GM18511 (cell line): ENCODE measurements around the gene PEX10.

Source experiments
- ATAC-seq: cut with Tn5 transposase; IDR thresholded peaks from one replicate; pipeline ENCODE4 v1.9.1; 2021; ENCODE audit warnings: mild to moderate bottlenecking, moderate library complexity; ENCODE audit not compliant: unreplicated experiment

The PEX10 gene

GRCh38 chr1:2376261-2376741, 36.1 kb downstream of the PEX10 start:
- no peak for ATAC-seq

- ATAC-seq: no peak
These were observed 36.5 kb downstream of the PEX10 start for GRCh38 chr1:2375923-2376260.

GRCh38 chr1:2375246-2375922, 37.0 kb downstream of the PEX10 start:
- no peak for ATAC-seq

- no peak for ATAC-seq
These were observed 37.9 kb downstream of the PEX10 start for GRCh38 chr1:2374252-2375155.

- no peak for ATAC-seq
These were observed 38.7 kb downstream of the PEX10 start for GRCh38 chr1:2373551-2374251.

- ATAC-seq: no peak
These were observed 39.5 kb downstream of the PEX10 start for GRCh38 chr1:2372551-2373490.

GRCh38 chr1:2368053-2368744, 44.2 kb downstream of the PEX10 start:
- ATAC-seq: no peak

- ATAC-seq: no peak
These were observed 48.4 kb downstream of the PEX10 start for GRCh38 chr1:2363847-2364513.

GRCh38 chr1:2360588-2361364, 51.6 kb downstream of the PEX10 start:
- no peak for ATAC-seq

- ATAC-seq: no peak
These were observed 53.4 kb downstream of the PEX10 start for GRCh38 chr1:2358651-2359640.

- no peak for ATAC-seq
These were observed 54.3 kb downstream of the PEX10 start for GRCh38 chr1:2358072-2358471.

GRCh38 chr1:2356911-2357845, 55.2 kb downstream of the PEX10 start:
- no peak for ATAC-seq

- no peak for ATAC-seq
These were observed 56.0 kb downstream of the PEX10 start for GRCh38 chr1:2356401-2356800.

GRCh38 chr1:2355373-2356261, 56.7 kb downstream of the PEX10 start:
- no peak for ATAC-seq
